GM19467 (cell line): ENCODE results near the gene SULT1C2.
"Not testable (repeated sequence)": the region's sequence is repeated elsewhere in the genome, so short reads cannot be mapped to it uniquely, and the experiment has no call there.

Source experiments
- ATAC-seq: cut with Tn5 transposase; IDR thresholded peaks from one replicate; pipeline ENCODE4 v1.9.1; 2021; ENCODE audit warnings: mild to moderate bottlenecking, moderate library complexity; ENCODE audit not compliant: unreplicated experiment

Gene SULT1C2

GRCh38 chr2:108348816-108349570, 60.3 kb downstream of the SULT1C2 start:
- no peak for ATAC-seq

DNA sequence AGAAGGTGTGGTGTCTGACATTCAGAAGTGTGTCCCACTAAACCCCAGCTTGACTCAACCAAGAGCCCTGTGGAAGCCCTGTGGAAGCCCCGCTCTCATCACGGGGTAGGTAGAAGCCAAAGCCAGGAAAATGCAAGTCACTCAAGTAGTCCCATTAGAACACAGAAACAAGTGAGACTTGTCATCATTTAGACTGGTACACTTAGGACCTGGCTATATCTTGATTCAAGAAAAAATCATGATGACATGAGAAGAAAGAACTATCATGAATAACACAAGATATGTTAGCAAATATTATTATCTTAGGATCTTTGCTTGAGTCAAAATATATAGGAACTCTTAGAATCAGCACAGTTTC, 60.9 kb downstream of the SULT1C2 start:
- ATAC-seq, result no peak

- no peak for ATAC-seq
These were observed 63.2 kb downstream of the SULT1C2 start for GRCh38 chr2:108351889-108352288.

GRCh38 chr2:108354136-108354535, 65.4 kb downstream of the SULT1C2 start:
- no peak for ATAC-seq

- ATAC-seq, result no peak
These were observed 67.4 kb downstream of the SULT1C2 start for GRCh38 chr2:108355906-108356734.

DNA sequence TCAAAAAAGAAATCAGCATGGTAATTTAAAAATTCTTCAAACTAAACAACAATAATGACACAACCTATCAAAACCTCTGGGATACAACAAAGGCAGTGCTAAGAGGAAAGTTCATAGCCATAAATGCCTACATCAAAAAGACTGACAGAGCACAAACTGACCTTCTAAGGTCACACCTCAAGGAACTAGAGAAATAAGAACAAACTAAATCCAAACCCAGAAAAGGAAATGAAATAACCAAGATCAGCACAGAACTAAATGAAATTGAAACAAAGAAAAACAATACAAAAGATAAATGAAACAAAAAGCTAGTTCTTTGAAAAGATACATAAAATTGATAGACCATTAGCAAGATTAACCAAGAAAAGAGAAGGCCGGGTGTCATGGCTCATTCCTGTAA, 70.6 kb downstream of the SULT1C2 start:
- ATAC-seq, result not testable (repeated sequence)
